GM12865 (cell line): ENCODE results near the gene ATP10B.

Experiments used
- DNase-seq: peaks from one replicate; pipeline ENCODE4 v3.0.0; 2010; ENCODE audit warnings: low read depth
- H3K4me3 ChIP-seq: 2 replicates; pipeline ENCODE4 v1.5.1; 2011; ENCODE audit warnings: mild to moderate bottlenecking, low read depth, low read length, control low read depth
- TF ChIP-seq, protein P1 (sequence below): IDR thresholded peaks from 2 replicates; pipeline ENCODE4 v1.5.1; 2011; ENCODE audit warnings: low read length, control low read depth, low read depth, inconsistent platforms; ENCODE audit not compliant: insufficient read depth; ENCODE audit errors: missing control alignments

Gene ATP10B

DNA sequence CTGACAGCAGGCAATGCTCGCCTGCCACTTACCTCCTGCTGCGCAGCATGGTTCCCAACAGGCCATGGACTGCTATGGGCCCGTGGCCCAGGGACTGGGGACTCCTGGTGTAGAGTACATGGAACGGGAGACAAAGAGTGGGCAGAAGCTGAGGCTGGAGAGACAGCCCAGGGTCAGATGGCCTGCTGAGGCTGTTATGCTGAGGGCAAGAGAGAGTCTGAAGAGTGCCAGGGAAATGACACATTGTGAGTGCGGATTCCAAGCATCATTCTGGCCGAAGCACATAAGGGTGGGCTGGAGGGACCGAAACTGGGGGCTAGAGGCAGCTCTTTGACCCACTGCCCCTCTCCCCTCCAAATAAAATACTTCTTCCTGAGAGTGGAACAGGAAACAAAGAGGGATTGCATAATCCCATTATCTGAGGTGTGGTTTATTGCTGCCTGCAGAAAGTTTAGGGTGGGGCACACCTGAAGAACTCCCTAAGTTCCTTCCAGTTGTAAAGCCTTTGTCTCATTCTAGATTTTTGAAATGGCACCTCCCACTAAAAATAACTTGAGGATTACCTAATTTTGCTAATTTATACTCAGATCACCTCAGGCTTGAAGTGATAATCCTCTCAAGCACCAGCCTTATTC is 158.1 kb downstream of the ATP10B start:
- no peak for DNase-seq
- no peak overlapping the region for H3K4me3 ChIP-seq
- TF ChIP-seq, protein P1, sequence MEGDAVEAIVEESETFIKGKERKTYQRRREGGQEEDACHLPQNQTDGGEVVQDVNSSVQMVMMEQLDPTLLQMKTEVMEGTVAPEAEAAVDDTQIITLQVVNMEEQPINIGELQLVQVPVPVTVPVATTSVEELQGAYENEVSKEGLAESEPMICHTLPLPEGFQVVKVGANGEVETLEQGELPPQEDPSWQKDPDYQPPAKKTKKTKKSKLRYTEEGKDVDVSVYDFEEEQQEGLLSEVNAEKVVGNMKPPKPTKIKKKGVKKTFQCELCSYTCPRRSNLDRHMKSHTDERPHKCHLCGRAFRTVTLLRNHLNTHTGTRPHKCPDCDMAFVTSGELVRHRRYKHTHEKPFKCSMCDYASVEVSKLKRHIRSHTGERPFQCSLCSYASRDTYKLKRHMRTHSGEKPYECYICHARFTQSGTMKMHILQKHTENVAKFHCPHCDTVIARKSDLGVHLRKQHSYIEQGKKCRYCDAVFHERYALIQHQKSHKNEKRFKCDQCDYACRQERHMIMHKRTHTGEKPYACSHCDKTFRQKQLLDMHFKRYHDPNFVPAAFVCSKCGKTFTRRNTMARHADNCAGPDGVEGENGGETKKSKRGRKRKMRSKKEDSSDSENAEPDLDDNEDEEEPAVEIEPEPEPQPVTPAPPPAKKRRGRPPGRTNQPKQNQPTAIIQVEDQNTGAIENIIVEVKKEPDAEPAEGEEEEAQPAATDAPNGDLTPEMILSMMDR: no peak

DNA sequence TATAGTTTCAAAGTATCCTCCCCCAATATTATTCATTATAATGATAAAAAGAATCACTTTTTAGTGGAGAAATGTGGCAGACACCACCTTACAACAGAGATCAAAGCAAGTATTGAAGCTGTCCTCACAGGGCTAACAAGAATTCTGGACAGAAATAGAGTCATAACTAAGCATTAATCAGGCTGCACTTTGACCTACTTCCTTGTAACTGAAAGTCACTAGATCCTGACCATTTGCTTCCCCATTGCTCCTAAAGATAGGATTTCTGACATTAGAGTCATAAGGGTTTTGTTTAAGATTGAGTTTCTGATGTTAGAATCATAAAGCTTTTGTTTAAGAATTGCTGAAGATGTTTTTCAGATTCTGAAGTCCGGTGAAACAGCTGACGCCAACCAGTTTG is 159.7 kb downstream of the ATP10B start:
- TF ChIP-seq, protein P1: no peak
- no peak for DNase-seq
- no peak overlapping the region for H3K4me3 ChIP-seq

DNA sequence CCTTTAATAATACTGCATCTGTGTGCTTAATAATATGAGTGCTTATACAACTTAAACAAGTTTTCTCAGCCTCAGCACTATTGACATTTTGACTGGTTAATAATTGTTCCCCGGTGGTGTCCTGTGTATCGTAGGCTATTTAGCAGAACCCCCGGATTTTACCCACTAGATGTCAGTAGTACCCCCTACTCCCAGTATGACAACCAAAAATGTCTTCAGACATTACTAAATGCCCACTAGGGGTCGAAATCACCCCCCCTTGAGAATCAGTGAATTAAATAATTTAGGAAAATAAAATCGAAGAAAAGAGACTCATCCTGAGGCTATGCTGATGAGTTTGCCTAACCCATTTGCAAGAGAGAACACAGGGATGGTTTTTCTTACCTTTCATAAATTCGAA is 166.3 kb downstream of the ATP10B start:
- TF ChIP-seq, protein P1: peak; percentile 39
- no peak overlapping the region for H3K4me3 ChIP-seq
- DNase-seq: peak; percentile 60

DNA sequence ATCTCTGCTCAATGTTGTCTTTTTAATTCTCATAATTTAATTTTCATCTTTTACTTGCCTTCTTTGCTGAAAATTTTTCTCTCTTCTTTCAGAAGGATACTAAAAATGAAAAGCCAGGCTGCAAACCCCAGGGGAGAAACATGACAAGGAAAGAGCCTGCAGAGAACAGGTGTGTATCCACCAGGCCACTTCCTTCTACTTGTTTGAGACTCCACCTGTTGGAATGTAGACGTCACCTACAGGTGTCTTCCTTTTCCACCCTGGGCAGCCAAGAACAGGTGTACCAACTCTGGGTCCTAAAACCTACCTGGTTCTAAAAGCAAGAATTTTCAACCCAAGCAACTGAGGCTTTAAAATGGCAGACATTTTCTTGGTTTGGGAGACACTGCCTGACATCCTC is 166.8 kb downstream of the ATP10B start:
- no peak overlapping the region for H3K4me3 ChIP-seq
- TF ChIP-seq, protein P1: no peak
- DNase-seq: no peak

DNA sequence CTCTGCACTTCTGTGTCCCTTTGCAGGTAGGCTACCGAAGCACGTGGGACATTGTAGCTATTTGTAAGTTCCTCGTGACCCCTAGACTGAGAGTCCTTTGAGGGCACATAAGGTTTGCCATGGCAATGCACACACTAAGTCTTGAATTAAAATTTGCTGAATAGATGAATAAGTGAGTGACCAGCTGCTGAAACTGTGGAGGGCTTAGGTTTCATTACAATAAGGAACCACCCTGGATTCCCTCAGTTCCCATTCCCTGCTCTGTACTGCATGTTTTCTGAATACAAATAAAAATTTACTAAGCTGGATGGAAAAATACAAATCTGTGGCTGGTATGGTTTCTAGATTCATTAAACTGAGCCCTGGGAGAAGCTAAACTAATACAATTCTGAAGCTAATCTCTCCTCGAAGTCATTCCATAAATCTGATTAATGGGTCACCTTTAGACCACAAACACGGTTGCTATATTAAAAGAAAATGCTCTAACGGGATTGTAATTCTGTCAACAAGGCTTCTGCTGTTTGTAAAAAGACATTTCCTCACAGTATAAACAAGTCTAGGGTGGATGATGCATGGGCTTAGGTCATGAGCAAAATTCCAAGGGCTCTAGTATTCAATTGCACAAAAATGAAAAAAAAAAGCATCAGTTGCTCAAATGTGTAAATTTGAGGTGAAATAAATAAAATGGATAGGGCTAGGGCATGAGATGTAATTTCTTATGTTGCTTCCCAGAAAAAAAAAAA is 172.3 kb downstream of the ATP10B start:
- no peak for DNase-seq

DNA sequence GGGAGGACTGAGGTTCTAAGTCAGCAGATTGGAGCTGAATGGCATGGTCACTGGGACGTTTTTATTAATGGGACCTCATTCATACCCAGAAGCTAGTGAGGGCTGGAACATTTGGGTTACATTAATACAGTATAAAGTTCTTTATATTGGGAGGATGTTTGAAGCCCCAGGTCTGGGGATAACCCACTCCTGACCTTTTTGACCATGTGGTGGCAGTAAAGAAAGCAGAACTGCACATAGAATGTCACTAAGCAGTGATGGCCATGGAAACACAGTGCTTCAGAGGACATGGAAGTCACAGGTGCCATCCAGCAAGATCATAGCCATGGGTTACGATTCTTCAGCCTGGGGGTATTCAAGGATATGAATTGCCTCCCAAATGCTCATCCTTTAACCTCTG is 176.0 kb downstream of the ATP10B start:
- H3K4me3 ChIP-seq: no peak overlapping the region
- TF ChIP-seq, protein P1: peak; percentile 19
- DNase-seq: peak; percentile 9

More for the DNA sequence above, 172.3 kb downstream of the ATP10B start:
- no peak overlapping the region for H3K4me3 ChIP-seq
- TF ChIP-seq, protein P1: no peak

DNA sequence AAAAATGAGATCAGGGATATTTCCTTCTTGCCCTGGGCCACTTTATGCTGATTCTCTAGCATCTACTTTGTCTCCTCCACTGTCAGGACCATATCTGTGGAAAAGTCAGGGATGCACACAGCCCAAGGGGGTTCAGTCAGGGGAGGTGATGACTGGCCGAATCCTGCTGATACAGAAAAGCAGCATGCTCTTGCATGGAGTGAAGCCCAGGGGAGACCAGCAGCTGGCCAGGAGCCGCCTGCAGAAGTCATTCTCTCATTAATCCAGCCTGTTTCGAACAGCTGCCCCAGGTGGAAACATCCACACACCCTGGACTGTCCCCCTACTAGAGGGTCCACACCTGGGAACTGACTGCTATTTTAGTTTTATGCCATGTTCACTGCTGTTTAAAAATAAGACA is 177.1 kb downstream of the ATP10B start:
- TF ChIP-seq, protein P1: no peak
- no peak for DNase-seq

More for the DNA sequence above, 177.1 kb downstream of the ATP10B start:
- H3K4me3 ChIP-seq: no peak overlapping the region
